Esophagus muscularis mucosa (tissue), 3 donors: ENCODE results near the gene HOXA7.

Source experiments
- POLR2AphosphoS5 ChIP-seq, 2 donors: sonication (generic); formaldehyde crosslinking; IDR thresholded peaks; one replicate each; pipeline ENCODE4 v1.6.1; 2017; ENCODE audit warnings: antibody characterized with exemption in 2 of 2
- TF ChIP-seq, protein P1 (sequence below), 3 experiments: fragments of 200-600 bp in 2 of 3; fragments of 450-650 bp in 1 of 3; sonication (generic) in 2 of 3; IDR thresholded peaks; one replicate each; pipeline ENCODE4 v1.5.1; 2017 to 2019; ENCODE audit warnings: antibody characterized with exemption in 3 of 3, mild to moderate bottlenecking in 2 of 3, moderate library complexity in 1 of 3

DNA sequence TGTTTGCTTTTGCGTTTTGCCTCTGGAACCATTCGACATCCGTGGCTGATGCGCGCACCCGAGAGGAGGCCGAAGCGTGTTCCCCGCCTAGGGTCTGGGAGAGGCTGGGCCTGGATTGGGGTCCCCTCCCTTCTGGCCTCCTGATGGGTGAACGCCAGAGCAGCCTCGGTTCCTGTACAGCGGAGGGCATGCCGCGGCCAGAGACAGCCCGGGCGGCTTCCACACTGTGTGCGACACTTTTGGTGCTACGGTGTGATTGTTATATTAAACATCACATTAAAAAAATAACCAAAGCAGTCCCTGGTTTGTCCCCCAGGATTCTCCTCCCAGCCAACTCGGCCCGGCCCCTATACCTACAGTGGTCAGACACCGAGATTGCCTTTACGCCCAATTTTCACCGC is 3.7 kb upstream of the HOXA7 start:
- TF ChIP-seq, protein P1, sequence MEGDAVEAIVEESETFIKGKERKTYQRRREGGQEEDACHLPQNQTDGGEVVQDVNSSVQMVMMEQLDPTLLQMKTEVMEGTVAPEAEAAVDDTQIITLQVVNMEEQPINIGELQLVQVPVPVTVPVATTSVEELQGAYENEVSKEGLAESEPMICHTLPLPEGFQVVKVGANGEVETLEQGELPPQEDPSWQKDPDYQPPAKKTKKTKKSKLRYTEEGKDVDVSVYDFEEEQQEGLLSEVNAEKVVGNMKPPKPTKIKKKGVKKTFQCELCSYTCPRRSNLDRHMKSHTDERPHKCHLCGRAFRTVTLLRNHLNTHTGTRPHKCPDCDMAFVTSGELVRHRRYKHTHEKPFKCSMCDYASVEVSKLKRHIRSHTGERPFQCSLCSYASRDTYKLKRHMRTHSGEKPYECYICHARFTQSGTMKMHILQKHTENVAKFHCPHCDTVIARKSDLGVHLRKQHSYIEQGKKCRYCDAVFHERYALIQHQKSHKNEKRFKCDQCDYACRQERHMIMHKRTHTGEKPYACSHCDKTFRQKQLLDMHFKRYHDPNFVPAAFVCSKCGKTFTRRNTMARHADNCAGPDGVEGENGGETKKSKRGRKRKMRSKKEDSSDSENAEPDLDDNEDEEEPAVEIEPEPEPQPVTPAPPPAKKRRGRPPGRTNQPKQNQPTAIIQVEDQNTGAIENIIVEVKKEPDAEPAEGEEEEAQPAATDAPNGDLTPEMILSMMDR (IDR thresholded peaks at IDR 0.05): no peak
- no peak for TF ChIP-seq POLR2AphosphoS5 (IDR thresholded peaks at IDR 0.05)
